BLaER1 (cell line): ENCODE results near the gene FGL2.

Source experiments
- H3K27ac ChIP-seq: shearing (Covaris generic); formaldehyde crosslinking; 2 replicates; pipeline ENCODE4 v1.8.1; 2022
- H3K27me3 ChIP-seq: shearing (Covaris generic); formaldehyde crosslinking; 2 replicates; pipeline ENCODE4 v1.8.1; 2022
- H3K36me3 ChIP-seq: shearing (Covaris generic); formaldehyde crosslinking; 2 replicates; pipeline ENCODE4 v1.8.1; 2022
- H3K4me1 ChIP-seq: shearing (Covaris generic); formaldehyde crosslinking; 2 replicates; pipeline ENCODE4 v1.8.1; 2022
- H3K4me2 ChIP-seq: shearing (Covaris generic); formaldehyde crosslinking; 2 replicates; pipeline ENCODE4 v1.8.1; 2022
- H3K4me3 ChIP-seq: shearing (Covaris generic); formaldehyde crosslinking; 2 replicates; pipeline ENCODE4 v1.8.1; 2022
- H3K9ac ChIP-seq: shearing (Covaris generic); formaldehyde crosslinking; 2 replicates; pipeline ENCODE4 v1.8.1; 2022
- H3K9me3 ChIP-seq: shearing (Covaris generic); formaldehyde crosslinking; 2 replicates; pipeline ENCODE4 v1.8.1; 2022
- H4K20me1 ChIP-seq: shearing (Covaris generic); formaldehyde crosslinking; 2 replicates; pipeline ENCODE4 v1.8.1; 2022
- Cebpa-rat ChIP-seq: shearing (Covaris generic); IDR thresholded peaks from 2 replicates; pipeline ENCODE4 v1.8.1; 2022

Gene FGL2

DNA sequence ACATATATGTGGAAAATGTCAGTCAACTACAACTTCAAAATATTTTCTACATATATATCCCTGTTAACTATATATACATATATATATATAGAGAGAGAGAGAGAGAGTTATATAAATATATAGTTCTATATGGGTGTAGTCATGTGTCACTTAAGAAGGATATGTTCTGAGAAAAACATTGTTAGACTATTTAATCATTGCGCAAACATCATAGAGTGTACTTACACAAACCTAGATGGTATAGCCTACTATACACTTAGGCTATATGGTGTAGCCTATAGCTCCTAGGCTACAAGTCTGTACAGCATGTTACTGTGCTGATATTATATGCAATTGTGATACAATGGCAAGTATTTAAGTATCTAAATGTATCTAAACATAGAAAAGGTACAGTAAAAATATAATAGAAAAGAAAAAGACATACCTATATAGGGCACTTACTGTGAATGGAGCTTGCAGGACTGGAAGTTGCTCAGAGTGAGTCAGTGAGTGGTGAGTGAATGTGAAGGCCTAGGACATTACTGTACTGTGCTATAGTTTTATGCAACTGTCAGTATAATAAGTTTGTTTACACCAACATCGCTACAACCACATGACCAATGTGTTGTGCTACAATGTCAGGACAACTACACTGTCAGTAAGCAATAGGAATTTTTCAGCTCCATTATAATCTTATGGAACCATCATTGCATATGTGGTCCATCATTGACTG, 18.0 kb upstream of the FGL2 start:
- Histone ChIP-seq H3K4me1 (no peaks in the 10 kb centered on the region), H3K27me3 (no peaks in the 10 kb centered on the region), H3K36me3 (peaks cover 4% of the 10 kb centered on the region; the same call in 1 of the 2 replicates), H3K4me2 (no peak overlapping the region), H3K4me3 (no peak overlapping the region), H4K20me1 (no peaks in the 10 kb centered on the region), H3K9me3 (peaks cover 17% of the 10 kb centered on the region), H3K27ac (no peak overlapping the region), H3K9ac (no peak overlapping the region)
- TF ChIP-seq Cebpa-rat: no peak

GRCh38 chr7:77216181-77216845, 16.7 kb upstream of the FGL2 start:
- no peak overlapping the region for H3K4me3 ChIP-seq
- no peaks in the 10 kb centered on the region for H3K4me1 ChIP-seq
- no peaks in the 10 kb centered on the region for H4K20me1 ChIP-seq
- peaks cover 17% of the 10 kb centered on the region for H3K9me3 ChIP-seq
- no peak overlapping the region for H3K27ac ChIP-seq
- H3K27me3 ChIP-seq: no peaks in the 10 kb centered on the region
- no peak for TF ChIP-seq Cebpa-rat
- H3K9ac ChIP-seq: no peak overlapping the region
- H3K36me3 ChIP-seq: peaks cover 4% of the 10 kb centered on the region; the same call in 1 of the 2 replicates
- H3K4me2 ChIP-seq: no peak overlapping the region

- no peak for TF ChIP-seq Cebpa-rat
- H3K27ac ChIP-seq: no peak overlapping the region
- peaks cover 9% of the 10 kb centered on the region for H3K36me3 ChIP-seq
- H3K4me1 ChIP-seq: no peaks in the 10 kb centered on the region
- H3K4me3 ChIP-seq: peak overlapping the region; percentile 38
- H3K9ac ChIP-seq: no peak overlapping the region
- no peaks in the 10 kb centered on the region for H4K20me1 ChIP-seq
- H3K27me3 ChIP-seq: no peaks in the 10 kb centered on the region
- no peak overlapping the region for H3K4me2 ChIP-seq
- peaks cover 34% of the 10 kb centered on the region for H3K9me3 ChIP-seq
Observed at GRCh38 chr7:77209479-77210139, 10.0 kb upstream of the FGL2 start.

DNA sequence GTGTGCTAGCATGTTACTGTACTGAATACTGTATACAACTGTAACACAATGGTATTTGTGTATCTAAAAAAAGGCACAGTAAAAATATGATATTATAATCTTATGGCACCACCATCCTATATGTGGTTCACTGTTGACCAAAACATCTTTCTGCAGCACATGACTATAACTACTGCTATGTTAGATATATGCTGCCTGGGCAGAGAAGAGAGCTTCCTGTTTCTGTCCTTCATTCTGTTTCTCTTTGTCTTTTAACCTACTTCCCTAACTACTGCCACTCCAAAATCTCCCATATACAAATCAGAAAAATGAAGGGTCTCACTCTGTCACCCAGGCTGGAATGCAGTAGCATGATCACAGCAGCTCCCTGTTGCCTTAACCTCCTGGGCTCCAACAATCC, 8.8 kb upstream of the FGL2 start:
- peaks cover 9% of the 10 kb centered on the region for H3K36me3 ChIP-seq
- H3K4me3 ChIP-seq: no peak overlapping the region
- H3K9ac ChIP-seq: no peak overlapping the region
- no peaks in the 10 kb centered on the region for H3K4me1 ChIP-seq
- peaks cover 34% of the 10 kb centered on the region for H3K9me3 ChIP-seq
- TF ChIP-seq Cebpa-rat: no peak
- no peak overlapping the region for H3K27ac ChIP-seq
- H3K4me2 ChIP-seq: no peak overlapping the region
- no peaks in the 10 kb centered on the region for H4K20me1 ChIP-seq
- no peaks in the 10 kb centered on the region for H3K27me3 ChIP-seq

DNA sequence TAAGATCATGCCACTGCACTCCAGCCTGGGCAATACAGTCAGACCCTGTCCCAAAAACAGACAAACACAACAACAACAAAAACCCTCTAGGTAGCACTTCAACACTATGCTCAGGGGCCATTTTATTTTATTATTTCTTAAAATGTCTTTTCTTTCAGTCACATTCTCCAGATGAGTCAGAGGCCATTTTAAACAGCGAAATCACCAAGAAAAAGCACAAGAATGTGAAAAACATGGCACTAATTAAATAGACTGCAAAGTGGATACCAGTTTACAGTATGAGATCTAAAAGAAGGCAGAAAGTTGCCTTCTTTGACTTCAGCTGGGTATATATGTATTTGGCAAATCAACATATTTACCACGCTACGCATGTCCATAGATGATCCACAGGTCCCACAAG, 6.1 kb upstream of the FGL2 start:
- Histone ChIP-seq H3K9me3 (peaks cover 30% of the 10 kb centered on the region), H3K27ac (no peak overlapping the region), H3K4me1 (no peaks in the 10 kb centered on the region), H4K20me1 (no peaks in the 10 kb centered on the region), H3K27me3 (no peaks in the 10 kb centered on the region), H3K9ac (no peak overlapping the region), H3K4me2 (no peak overlapping the region), H3K4me3 (no peak overlapping the region), H3K36me3 (peaks cover 9% of the 10 kb centered on the region)
- no peak for TF ChIP-seq Cebpa-rat

DNA sequence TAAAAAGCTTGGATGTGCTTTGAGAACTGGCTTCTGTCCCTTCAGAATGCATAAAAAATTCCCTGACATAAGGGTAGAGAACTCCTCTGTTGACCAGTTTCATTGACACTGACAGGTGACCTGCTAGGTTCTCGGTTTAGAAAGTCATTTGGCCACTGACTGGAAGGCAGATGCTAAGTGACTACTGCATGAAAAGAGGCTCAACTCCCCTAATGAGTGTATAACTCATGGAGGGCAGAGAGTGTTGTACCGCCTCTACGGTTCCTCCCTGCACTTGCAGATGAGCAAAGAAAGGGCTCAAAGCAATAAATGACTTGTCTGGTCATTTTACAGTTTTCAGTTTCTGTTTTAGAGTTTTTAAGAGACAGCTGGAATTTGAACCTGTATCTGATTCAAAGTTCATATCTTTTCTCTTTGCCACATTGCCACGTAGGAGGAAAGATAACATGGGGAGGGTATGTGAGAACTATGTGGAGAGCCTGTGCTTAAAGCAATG, 2.9 kb upstream of the FGL2 start:
- no peak for TF ChIP-seq Cebpa-rat
- Histone ChIP-seq H3K4me1 (0 out of 2 replicates have a peak, but pooled peaks cover 6% of the 10 kb centered on the region), H3K27ac (no peak overlapping the region), H3K9me3 (no peaks in the 10 kb centered on the region), H3K4me3 (no peak overlapping the region), H4K20me1 (no peaks in the 10 kb centered on the region), H3K27me3 (no peaks in the 10 kb centered on the region), H3K4me2 (no peak overlapping the region), H3K9ac (no peak overlapping the region), H3K36me3 (no peaks in the 10 kb centered on the region)

DNA sequence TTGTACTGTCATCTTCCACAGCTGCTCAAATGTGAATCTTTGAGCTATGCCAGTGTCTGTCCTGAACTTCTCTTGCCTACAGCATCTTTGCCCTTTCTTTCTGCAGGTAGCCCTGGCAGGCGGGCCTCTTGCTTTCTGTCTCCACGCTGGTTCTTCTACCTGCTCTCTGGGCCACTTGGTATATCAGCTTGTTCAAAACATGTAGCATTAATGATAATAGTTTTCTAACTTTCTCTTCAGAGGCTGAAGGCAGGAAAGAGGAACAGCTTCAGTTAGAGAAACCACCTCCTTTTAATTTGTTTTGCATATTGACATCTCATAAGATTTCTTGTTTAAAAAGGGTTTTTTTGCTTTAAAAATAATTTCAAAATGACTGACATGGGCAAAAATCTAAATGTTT, 923 bp upstream of the FGL2 start:
- H4K20me1 ChIP-seq: no peaks in the 10 kb centered on the region
- no peak for TF ChIP-seq Cebpa-rat
- no peaks in the 10 kb centered on the region for H3K9me3 ChIP-seq
- no peaks in the 10 kb centered on the region for H3K36me3 ChIP-seq
- no peak overlapping the region for H3K4me2 ChIP-seq
- H3K4me3 ChIP-seq: no peak overlapping the region
- no peak overlapping the region for H3K27ac ChIP-seq
- H3K4me1 ChIP-seq: 0 out of 2 replicates have a peak, but pooled peaks cover 6% of the 10 kb centered on the region
- no peak overlapping the region for H3K9ac ChIP-seq
- no peaks in the 10 kb centered on the region for H3K27me3 ChIP-seq

- Histone ChIP-seq H3K4me2 (no peak overlapping the region), H3K27ac (no peak overlapping the region), H3K36me3 (no peaks in the 10 kb centered on the region), H3K9me3 (no peaks in the 10 kb centered on the region), H3K4me1 (peaks cover 23% of the 10 kb centered on the region), H3K4me3 (no peak overlapping the region), H3K27me3 (no peaks in the 10 kb centered on the region), H4K20me1 (no peaks in the 10 kb centered on the region), H3K9ac (no peak overlapping the region)
- TF ChIP-seq Cebpa-rat: no peak
Observed at GRCh38 chr7:77197141-77197540, 2.5 kb downstream of the FGL2 start.

DNA sequence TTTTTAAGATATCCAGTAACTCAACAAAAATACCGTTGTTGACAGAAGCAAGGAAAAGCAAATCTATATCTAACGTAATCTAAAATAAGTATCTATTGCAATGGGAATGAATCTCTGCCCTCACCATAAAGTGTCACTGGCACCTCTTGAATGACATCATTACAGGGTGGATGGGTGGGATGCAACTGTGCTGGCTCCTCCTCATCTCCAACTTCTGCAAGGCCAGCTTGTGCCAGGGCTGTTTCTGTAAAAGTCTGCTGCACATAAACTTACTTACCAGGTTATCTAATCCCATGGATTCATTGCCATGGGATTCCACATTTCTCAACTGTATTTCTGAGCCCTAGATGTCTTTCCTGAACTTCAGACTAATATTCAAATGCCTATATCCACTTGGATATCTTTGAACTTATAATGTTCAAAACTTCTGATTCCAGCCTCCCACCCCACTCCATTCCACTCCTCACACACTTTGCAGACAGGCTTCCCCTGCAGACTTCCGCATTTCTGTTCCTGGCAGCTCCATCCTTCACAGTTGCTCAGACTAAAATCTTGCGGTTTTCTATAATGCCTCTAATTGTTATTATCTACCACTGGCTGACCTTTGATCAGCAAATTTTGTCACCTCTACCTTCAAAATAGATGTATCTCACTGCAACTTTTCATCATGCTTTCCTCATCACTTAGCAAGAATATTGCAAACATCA, 10.7 kb downstream of the FGL2 start:
- Histone ChIP-seq H3K9me3 (0 out of 2 replicates have a peak, but pooled peaks cover 7% of the 10 kb centered on the region), H3K4me2 (peak overlapping the region; percentile 11; the same call in 1 of the 2 replicates), H3K27ac (no peak overlapping the region), H3K27me3 (no peaks in the 10 kb centered on the region), H3K36me3 (no peaks in the 10 kb centered on the region), H4K20me1 (no peaks in the 10 kb centered on the region), H3K9ac (no peak overlapping the region), H3K4me3 (no peak overlapping the region), H3K4me1 (peaks cover 28% of the 10 kb centered on the region)
- TF ChIP-seq Cebpa-rat: no peak
